Measurements from ENCODE around the gene MESD.

- TF ChIP-seq EP300 (IDR thresholded peaks at IDR 0.05) (no peak), CTCF (IDR thresholded peaks at IDR 0.05) (no peak)
These were observed 2.4 kb upstream of the MESD start for GRCh38 chr15:80992006-80992405.
